Non-pigmented ciliary epithelial cell (primary cell): ENCODE measurements around the gene ADD1.

Experiments used
- DNase-seq: peaks from one replicate; pipeline ENCODE4 v3.0.0-alpha.2; 2010; ENCODE audit warnings: low read depth

Gene ADD1

DNA sequence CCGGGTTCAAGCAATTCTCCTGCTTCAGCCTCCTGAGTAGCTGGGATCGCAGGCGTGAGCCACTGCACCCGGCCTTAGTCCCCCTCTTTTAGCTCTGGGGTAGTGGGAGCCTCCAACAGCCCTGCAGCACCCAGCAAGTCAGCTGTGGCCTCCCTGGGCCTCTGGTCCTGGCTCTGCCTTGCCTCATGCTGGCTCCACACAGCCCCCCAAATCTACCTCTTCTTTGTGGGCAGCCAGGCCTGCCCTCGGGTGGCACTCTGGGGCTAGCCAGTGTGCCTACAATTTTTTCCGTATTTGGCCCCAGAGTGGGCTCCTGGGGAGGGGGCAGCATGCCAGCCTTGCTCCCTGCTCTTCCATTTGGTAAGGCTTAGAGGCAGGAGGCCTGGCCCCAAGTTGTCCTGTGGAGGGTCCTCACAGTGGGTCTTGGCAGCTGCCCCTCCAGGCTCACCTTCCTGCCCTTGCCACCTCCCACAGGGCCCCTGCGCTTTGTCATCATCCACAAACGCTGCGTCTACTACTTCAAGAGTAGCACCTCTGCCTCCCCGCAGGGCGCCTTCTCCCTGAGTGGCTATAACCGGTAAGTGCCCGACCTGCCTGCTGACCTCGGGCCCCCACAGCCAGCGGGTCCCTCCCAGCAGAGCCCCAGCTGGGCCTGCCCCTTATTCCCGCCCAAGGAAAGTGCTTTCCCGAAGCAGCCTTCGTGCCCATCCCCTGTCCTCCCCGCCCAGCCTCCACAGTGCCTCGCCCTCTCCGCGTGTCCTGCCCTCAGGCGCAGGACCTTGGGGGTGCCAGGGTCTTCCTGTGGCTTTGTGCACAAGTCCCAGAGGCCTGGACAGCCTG, 21.0 kb upstream of the ADD1 start:
- DNase-seq = no peak

DNA sequence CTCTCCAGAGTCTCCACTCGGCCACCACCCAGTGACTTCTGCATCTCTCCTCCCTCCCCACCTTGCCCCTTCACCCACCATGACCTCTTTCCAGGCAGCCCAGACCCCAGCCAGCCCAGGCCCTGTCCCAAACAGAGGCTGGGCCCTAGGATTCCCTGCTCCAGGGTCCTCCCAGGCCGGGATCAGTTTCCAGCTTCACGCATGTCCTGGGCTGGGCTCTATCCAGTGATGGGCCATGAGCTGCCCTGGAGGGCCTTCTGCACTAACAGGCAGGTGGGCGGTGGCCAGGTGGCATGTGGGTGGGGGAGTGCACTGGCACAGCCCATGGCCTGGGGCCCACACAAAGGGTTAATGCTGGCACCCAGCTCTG, 20.4 kb upstream of the ADD1 start:
- DNase-seq = no peak

DNA sequence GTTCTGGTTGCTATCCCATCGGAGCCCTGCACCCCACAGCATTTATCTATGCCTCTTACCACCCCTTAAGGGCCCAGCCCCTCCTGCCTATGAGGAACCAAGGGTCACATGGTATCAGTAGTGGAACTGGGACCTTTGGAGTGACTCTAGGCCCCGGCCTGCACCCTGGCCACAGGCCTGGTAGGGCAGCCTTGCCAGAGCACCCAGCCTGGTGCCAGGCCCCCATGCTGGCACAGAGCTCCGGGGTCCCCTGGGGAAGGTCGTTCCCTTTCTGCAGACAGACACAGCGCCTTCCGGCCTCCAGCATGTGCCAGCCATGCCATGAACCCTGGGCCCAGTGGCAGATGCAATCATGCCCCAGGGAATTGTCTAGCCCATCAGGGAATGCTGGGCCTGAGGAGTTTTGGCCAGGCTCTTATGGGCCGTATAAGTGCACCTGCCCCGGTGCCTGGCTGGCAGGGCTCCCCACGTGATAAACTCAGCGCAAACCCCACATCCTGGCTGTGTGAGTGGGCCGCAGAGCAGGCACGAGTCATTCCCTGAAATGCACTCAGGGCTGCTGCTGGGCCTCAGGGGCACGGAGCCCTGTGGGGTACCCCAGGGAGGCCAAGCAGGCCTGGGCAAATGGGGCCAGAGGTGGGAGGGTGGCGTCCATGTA, 19.8 kb upstream of the ADD1 start:
- no peak for DNase-seq

DNA sequence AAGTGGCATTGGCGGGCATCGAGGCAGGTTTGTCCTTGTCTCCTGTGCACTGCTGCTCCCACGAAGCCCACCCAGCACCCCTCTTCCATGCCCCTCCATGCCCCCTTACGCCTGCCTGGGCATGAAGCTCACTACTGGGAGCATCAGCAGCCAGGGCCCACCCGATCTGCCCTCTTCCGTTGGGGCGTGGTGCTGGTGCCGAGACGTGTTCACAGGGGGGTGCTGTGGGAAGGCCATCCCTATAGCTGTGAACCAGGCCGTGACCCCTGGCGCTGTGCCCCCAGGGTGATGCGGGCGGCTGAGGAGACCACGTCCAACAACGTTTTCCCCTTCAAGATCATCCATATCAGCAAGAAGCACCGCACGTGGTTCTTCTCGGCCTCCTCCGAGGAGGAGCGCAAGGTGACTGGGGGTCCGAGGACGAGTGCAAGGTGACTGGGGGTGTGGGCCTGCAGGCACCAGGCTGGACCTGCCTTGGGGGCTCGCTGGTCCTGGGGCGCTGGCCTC, 19.3 kb upstream of the ADD1 start:
- no peak for DNase-seq

DNA sequence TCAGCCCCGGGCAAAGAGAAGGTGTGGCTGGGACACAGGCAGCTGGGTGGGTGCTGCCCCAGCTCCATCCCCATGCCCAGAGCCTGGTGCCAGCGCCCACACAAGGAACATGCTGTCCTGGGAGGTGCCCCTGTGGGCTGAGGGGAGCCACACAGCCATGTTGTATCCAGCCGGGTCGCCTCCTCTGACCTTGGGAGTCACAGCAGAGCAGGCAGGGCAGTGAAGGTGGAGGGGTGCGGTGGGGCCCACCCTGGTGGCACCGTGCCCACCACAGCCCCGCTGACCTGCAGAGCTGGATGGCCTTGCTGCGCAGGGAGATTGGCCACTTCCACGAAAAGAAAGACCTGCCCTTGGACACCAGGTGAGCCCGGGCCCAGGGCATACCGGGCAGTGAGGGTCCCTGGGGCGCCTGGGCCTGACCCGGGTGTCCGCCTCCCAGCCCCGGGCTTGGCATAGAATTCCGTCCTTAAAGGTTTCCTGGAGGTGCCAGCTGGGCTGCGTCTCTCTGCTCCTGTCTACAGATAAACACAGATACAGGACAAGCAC, 18.7 kb upstream of the ADD1 start:
- no peak for DNase-seq

DNA sequence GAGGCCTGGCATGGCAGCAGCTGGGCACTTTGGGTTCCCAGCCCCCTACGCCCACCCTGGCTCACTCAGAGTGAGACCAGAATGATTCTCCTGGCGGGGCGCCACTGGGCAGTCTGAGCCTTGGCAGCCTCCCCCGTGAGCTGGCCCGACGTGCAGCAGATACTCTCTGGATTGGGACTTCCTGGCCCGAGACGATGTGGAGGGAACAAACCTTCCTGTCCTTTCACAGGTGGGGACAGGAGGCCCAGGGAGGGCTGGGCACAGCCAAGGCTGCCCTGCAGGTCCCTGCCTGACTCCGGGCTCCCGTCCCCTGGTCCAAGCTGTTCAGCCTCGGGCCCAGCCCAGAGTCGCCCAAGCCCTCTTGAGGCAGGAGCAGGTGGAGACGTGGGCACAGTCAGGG, 17.9 kb upstream of the ADD1 start:
- DNase-seq = no peak

DNA sequence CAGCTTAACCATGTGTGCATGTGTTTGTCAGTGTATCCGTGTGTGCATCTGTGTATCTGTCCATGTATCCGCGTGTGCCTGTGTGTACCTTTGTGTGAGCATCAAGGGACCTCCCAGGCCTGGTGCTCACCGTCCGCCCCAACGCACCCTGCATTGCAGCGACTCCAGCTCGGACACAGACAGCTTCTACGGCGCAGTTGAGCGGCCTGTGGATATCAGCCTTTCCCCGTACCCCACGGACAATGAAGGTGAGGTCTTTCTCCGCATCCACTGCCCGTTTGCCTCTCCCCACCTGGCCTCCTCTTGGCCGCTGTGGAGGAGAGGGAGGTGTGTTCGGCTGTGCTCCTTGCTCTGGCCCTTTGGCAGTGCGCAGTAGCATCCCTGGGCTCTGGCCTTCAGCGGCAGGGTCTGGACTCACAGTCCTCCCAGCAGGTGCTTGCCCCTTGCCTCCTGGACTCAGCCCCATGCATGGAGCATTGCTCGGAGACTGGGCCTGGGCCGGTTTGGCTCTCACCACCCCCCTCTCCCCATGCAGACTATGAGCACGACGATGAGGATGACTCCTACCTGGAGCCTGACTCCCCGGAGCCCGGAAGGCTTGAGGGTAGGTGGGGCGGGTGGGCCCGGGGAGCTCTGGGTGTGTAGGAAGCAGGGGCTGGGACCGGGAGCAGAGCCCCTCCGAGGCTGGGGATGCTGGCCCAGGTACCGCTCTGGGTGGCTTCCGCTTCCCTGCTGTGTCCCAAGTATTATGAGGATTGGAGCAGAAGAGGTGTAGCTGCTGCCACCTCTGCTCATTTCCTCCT, 16.4 kb upstream of the ADD1 start:
- DNase-seq = no peak

DNA sequence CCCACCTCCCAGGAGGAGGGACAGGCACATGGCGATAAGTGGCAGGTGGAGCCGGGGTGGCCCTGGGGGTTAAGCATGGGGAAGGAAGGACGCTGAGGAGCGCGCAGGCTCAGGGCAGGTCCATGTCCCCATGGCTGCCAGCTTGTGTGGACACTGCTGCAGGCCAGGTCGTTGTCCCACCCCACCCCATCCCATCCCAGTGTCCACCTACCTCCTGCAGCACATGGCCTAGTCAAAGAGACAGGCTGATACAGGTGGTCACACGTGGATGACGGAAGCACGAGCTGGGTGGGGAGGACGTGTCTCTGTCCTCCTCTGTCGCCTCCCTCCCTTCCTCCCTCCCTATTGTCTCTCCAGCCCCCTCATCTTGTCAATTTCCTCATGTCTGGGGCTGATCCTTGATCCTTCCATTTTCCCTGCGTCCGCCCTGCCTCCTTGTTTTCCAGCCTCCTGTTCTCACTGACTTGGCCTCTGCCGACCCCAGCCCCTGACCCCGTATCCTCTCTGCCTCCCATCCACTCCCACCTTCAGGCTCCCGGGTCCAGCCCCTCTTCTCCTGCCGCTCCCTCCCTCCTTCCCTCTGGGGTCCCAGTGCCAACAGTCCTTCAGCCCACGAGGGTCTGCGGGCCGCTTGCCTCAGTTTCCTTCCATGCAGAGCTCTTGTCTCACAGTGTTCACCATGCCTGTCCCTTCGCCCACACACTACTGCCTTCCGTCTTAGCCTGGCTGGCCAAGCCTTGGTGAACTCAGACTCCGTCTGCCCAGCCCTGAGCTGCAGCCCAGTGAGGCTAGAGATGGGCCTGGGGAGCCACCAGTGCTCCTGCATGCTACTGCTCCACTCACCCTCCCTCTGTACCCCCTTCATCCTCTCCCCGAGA, 15.5 kb upstream of the ADD1 start:
- DNase-seq = no peak

DNA sequence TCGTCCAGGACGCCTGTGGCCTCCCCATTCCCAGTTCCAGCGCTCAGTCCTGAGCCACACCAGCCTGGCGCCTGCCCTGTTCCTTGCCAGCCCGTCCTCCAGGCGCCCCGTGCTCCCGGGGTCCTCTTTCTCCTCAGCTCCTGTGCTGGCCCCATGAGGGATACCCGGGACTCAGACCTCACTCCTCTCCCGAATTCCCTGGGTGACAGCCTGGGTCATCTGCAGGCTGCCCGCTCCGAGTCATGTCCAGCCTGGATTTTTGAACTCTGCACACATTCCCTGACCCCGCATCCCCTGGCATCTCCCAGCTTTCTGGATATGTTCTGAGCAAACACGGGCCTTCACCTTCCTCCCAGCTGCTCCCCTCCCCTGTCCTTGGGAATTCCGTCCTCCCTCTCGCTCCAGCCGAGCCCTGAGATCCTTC, 14.9 kb upstream of the ADD1 start:
- no peak for DNase-seq

DNA sequence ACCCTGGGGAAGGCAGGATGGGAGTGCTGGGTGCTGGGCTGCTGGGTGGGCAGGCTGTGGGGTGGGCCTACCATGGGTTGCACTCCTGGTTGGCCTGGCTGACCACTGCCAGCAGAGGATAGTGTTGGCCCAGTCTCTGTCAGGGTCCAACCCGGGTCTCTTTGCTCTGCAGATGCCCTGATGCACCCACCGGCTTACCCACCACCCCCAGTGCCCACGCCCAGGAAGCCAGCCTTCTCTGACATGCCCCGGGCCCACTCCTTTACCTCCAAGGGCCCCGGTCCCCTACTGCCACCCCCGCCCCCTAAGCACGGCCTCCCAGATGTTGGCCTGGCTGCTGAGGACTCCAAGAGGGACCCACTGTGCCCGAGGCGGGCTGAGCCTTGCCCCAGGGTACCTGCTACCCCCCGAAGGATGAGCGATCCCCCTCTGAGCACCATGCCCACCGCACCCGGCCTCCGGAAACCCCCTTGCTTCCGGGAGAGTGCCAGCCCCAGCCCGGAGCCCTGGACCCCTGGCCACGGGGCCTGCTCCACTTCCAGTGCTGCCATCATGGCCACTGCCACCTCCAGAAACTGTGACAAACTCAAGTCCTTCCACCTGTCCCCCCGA, 14.2 kb upstream of the ADD1 start:
- no peak for DNase-seq

DNA sequence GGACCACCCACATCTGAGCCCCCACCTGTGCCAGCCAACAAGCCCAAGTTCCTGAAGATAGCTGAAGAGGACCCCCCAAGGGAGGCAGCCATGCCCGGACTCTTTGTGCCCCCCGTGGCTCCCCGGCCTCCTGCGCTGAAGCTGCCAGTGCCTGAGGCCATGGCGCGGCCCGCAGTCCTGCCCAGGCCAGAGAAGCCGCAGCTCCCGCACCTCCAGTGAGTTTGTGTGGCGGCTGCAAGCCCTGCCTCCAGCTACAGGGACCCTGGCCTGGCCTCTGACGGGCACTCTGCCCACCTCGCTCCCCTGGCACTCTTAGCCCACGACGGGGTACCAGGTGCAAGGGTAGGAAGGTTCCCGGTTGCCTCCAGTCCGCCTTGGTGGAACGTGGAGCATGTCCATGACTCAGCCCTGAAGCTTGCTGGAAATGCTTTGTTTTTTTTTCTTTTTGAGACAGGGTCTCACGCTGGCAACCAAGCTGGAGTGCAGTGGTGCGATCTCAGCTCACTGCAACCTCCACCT, 13.7 kb upstream of the ADD1 start:
- no peak for DNase-seq

DNA sequence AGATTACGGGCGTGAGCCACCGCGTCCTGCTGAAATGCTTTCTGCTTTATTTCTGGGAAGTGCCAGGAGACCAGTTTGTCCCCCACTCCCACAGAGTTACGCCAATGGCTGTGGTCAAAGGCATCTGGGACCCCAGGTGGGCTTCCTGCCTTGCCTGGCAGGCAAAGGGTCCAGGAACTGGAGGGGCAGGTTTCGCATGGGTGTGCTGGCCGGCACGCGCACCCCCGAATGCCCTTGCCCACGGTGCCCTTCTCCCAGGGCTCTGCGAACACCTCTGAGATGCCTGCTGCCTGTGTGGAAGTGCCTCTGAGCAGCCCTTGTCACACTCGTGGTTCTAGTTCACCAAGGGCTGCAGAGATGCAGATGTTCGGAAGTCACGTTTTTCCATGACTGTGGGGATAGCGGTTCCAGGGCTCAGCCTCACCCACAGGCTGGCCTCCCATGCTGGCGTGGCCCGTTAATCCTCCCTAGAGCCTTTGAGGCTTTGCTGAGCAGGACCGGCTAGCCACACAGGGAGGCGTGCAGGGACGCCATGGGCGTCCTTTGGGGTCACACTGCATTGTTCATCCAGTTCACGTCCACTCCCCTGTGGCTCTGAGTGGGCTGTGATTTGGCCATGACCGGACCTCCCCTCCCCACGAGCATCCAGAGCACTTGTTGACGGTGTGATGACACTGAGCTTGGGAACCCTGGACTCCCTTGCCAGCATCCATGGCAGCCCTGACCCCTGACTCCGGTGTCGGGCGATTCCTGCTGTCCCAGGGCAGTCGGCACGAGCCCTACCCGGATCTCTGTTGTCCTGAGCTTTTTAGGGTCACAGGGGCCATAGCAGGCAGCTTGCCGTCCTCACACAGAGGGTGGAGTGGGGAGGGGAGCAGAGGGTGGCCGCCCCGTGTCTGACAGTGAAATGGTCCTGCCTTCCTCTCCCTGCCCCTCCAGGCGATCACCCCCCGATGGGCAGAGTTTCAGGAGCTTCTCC, 12.7 kb upstream of the ADD1 start:
- DNase-seq = no peak

DNA sequence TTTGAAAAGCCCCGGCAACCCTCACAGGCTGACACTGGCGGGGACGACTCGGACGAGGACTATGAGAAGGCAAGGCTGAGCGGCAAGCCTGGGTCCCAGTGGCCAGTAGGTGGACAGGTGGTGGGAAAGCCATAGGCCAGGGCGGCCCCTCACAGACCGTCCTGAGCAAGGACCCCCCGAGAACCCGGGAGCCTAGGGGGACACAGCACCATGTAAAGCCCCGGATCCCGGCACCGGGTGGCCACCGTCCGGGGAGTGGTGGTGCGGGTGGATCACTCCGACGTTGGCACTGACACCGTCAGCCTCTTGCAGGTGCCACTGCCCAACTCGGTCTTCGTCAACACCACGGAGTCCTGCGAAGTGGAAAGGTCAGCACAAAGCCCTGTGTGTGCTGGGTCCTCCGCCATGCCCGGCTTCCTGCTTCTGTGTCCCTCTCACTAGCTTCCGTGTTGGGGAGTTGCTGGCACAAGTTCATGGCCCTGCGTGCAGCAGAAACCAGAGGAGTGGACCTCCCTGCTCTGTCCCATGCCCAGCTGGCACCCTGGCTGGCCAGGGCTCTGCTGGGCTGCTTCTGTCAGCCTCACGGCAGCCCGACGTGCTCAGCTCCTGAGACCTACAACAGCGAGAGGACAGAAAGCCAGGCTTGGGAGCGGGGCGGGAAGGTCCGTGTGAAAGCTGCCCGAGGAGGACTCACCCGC, 11.9 kb upstream of the ADD1 start:
- DNase-seq = no peak

DNA sequence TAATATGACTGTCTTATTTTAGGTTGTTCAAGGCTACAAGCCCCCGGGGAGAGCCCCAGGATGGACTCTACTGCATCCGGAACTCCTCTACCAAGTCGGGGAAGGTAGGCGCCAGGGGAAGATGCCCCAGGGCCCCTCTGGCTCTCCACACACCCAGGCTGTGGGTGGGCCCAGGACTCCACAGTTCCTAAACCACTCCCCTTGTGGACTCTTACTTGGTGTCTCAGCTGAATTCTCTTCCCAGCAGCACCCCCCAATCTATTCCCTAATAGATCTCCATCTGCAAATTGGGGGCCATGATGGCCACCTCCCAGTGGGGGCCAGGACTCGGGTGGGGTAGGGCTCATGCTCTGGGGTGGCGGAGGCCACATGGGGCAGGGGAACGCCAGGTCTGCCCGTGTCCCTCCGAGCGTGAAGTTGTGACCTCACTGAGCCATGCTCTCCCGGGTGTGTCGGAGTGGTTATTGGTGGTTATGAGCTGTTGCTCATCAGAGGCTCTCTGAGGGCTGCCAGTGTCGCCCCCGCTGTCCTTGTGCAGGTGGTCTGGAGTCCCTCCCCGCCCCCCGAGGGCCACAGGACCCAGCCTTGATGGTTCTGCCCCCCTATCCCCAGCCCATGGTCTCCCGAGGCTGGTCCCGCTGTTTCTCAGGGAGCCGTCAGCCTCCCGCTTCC, 11.2 kb upstream of the ADD1 start:
- no peak for DNase-seq

DNA sequence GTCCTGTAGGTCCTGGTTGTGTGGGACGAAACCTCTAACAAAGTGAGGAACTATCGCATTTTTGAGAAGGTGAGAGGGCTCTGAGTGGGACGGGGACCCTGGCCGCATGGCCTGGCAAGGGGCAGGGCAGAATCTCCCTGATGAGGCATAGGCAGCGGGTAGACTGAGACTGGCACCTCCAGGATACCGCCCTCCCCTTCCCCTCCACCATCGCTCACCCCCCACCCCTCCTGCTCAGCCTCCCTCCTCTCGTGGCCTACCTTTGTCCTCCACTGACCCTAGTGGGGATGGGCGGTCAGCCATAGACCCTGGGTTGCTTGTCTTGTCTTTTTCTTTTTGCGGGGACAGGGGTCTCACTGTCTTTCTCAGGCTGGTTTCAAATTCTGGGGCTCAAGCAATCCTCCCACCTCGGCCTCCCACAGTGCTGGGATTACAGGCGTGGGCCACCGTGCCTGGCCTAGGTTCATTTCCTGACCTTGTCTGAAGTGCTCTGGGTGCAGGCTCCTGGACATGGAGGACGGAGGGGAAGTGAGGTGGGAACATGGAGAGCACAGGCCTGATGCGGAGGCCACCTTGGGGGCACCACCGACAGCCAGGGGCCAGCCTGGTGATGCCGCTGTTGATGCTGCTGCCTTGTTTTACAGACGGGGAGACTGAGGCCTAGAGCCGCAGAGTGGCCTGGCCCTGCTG, 10.5 kb upstream of the ADD1 start:
- DNase-seq = no peak

DNA sequence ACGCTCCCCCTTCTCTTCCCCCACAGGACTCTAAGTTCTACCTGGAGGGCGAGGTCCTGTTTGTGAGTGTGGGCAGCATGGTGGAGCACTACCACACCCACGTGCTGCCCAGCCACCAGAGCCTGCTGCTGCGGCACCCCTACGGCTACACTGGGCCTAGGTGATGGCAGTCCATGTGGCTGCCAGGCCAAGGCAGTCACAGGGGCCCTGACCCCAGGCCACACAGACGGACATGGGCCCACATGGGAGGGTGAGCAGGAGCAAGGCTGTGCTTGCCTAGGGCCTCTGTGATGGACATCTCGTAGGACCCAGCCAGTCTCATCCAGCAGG, 10.0 kb upstream of the ADD1 start:
- no peak for DNase-seq

DNA sequence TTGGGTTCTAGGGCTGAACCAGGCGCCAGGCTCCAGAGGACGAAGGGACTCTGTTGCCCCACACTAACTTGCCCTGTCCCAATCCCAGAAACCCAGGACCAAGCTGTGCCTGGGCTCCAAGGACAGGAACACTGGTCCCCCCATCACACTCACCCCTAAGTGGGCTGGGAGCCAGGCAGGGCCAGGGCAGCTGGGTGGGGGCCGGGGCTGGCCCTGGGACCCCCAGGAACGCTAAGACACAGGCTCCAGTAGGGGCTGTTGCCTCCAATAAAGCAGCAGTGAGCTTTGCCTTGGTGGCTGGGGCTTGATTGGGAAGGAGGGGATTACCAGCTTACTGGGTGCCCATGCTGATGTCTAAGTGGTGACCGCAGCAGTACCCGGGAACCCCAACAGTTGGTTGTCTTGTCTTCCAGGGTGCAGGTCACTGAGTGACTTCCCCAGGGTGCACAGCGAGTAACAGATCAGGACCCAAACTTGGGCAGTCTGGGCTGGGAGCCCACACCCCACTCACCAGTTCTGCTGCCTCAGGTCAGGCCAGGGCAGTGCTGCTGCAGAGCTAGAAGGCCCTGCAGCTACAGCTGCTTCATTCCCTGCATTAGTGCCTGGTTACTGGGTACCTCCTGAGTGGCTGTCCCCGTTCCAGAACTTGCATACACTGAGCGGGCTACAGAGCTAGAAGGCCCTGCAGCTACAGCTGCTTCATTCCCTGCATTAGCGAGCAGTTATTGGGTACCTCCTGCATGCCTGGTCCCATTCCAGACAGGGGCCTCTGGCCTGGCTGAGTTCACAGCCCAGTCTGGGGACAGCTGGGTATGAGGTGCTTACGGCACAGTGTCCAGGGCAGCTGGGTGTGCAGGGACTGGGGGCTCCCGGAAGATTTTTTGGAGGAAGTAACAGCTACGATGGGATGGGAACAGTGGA, 9.4 kb upstream of the ADD1 start:
- DNase-seq = no peak
